ENCODE measurements around the gene CHRNA4. TPM values are rescaled to one million over a fixed set of nuclear protein-coding genes. Genes with fewer than 3 reads are reported as not detected.

Gene CHRNA4
- total RNA-seq, 4 donors from 2014 or later, result 0.20 TPM; not detected in 3

- H3K9me3 ChIP-seq, result no peaks in the 10 kb centered on the region
- H3K27ac ChIP-seq, result no peak overlapping the region
- no peak overlapping the region for H3K4me3 ChIP-seq
- H3K36me3 ChIP-seq, result no peaks in the 10 kb centered on the region
- in situ Hi-C loops (cut with MboI; ENCODE audit: low pct_ligation_motif_present in 1 of 4, low pct_unique_long_range_greater_than_20kb in 1 of 4, low sequenced_read_pairs in 3 of 4), result no loop called here
- 65% methylated on average over 16 of the region's 20 CpGs; no CpG with 5 or more reads in 1 of the 2 donors for WGBS, 2 donors (ENCODE audit: low coverage in 1 of 2)
- TF ChIP-seq POLR2A (IDR thresholded peaks at IDR 0.05), result no peak
- TF ChIP-seq EP300 (IDR thresholded peaks at IDR 0.05; ENCODE audit: low read depth), result no peak
- no peak for TF ChIP-seq POLR2AphosphoS5 (IDR thresholded peaks at IDR 0.05)
- no peak for TF ChIP-seq CTCF (IDR thresholded peaks at IDR 0.05)
- H3K27me3 ChIP-seq, result peaks cover 41% of the 10 kb centered on the region
- no peaks in the 10 kb centered on the region for H3K4me1 ChIP-seq
- intact Hi-C loops (cut with DNase I; ENCODE audit: low total_unique reads), result loop anchor here (5.0 kb wide), 1 partner anchor 72 kb away; no protein-coding TSS in a partner anchor
- DNase-seq, result no peak
Measured at GRCh38 chr20:63310265-63310991, 50.7 kb downstream of the CHRNA4 start.

- DNase-seq, result peak; percentile 20
- TF ChIP-seq CTCF (IDR thresholded peaks at IDR 0.05), result peak; percentile 67 to 85 (median 72)
- TF ChIP-seq POLR2A (IDR thresholded peaks at IDR 0.05), result no peak
- no peak overlapping the region for H3K27ac ChIP-seq
- WGBS, 2 donors (ENCODE audit: low coverage in 1 of 2), result 44% methylated on average over 32 of the region's 35 CpGs; no CpG with 5 or more reads in 1 of the 2 donors
- H3K36me3 ChIP-seq, result no peaks in the 10 kb centered on the region
- H3K4me3 ChIP-seq, result no peak overlapping the region
- no peaks in the 10 kb centered on the region for H3K9me3 ChIP-seq
- in situ Hi-C loops (cut with MboI; ENCODE audit: low pct_ligation_motif_present in 1 of 4, low pct_unique_long_range_greater_than_20kb in 1 of 4, low sequenced_read_pairs in 3 of 4) (no loop called here), intact Hi-C loops (cut with DNase I; ENCODE audit: low total_unique reads) (loop anchor here (5.0 kb wide), 1 partner anchor 73 kb away; no protein-coding TSS in a partner anchor)
- H3K4me1 ChIP-seq, result no peaks in the 10 kb centered on the region
- peaks cover 50% of the 10 kb centered on the region for H3K27me3 ChIP-seq
Measured at GRCh38 chr20:63309261-63310071, 51.7 kb downstream of the CHRNA4 start.

- WGBS, 2 donors (ENCODE audit: low coverage in 1 of 2), result 76% methylated on average over 29 of the region's 30 CpGs; no CpG with 5 or more reads in 1 of the 2 donors
- Histone ChIP-seq H3K4me3 (no peak overlapping the region), H3K36me3 (no peaks in the 10 kb centered on the region), H3K27ac (no peak overlapping the region), H3K9me3 (no peaks in the 10 kb centered on the region), H3K4me1 (no peaks in the 10 kb centered on the region), H3K27me3 (peaks cover 53% of the 10 kb centered on the region)
- no peak for DNase-seq
- no peak for TF ChIP-seq EP300 (IDR thresholded peaks at IDR 0.05; ENCODE audit: low read depth)
- no peak for TF ChIP-seq POLR2A (IDR thresholded peaks at IDR 0.05)
- TF ChIP-seq POLR2AphosphoS5 (IDR thresholded peaks at IDR 0.05), result no peak
- no peak for TF ChIP-seq CTCF (IDR thresholded peaks at IDR 0.05)
- in situ Hi-C loops (cut with MboI; ENCODE audit: low pct_ligation_motif_present in 1 of 4, low pct_unique_long_range_greater_than_20kb in 1 of 4, low sequenced_read_pairs in 3 of 4), result no loop called here
- intact Hi-C loops (cut with DNase I; ENCODE audit: low total_unique reads), result no loop called here
Measured at GRCh38 chr20:63308218-63308911, 52.8 kb downstream of the CHRNA4 start.
